T-helper 1 cell treated with Interleukin-12 subunit alpha and Interleukin-12 subunit beta and Interleukin-4 antibody, amounts not matched to agents 30 μg/mL and 1 μg/mL, for 36 hours (primary cell): ENCODE measurements around the gene SHC2.
"Not testable (repeated sequence)": the region's sequence is repeated elsewhere in the genome, so short reads cannot be mapped to it uniquely, and the experiment has no call there.

Source experiments
- H3K27ac Mint-ChIP-seq: one replicate; pipeline ENCODE4 v1.8.0; 2021; ENCODE audit warnings: mild to moderate bottlenecking, mixed read lengths
- H3K27me3 Mint-ChIP-seq: one replicate; pipeline ENCODE4 v1.8.0; 2021; ENCODE audit warnings: low read depth, mixed read lengths
- H3K36me3 Mint-ChIP-seq: one replicate; pipeline ENCODE4 v1.8.0; 2021; ENCODE audit warnings: low read depth, mixed read lengths
- H3K4me1 Mint-ChIP-seq: one replicate; pipeline ENCODE4 v1.8.0; 2021; ENCODE audit warnings: low read depth, mixed read lengths
- H3K4me3 Mint-ChIP-seq: one replicate; pipeline ENCODE4 v1.8.0; 2021; ENCODE audit warnings: mild to moderate bottlenecking, moderate library complexity, mixed read lengths
- H3K9me3 Mint-ChIP-seq: one replicate; pipeline ENCODE4 v1.8.0; 2021; ENCODE audit warnings: mixed read lengths

SHC2 gene

GRCh38 chr19:406971-407510 is 53.8 kb downstream of the SHC2 start:
- Mint-ChIP-seq H3K9me3 (no peaks in the 10 kb centered on the region), H3K27me3 (peaks cover 12% of the 10 kb centered on the region), H3K4me1 (peaks cover 4% of the 10 kb centered on the region), H3K36me3 (no peaks in the 10 kb centered on the region), H3K27ac (no peak overlapping the region), H3K4me3 (no peak overlapping the region)

DNA sequence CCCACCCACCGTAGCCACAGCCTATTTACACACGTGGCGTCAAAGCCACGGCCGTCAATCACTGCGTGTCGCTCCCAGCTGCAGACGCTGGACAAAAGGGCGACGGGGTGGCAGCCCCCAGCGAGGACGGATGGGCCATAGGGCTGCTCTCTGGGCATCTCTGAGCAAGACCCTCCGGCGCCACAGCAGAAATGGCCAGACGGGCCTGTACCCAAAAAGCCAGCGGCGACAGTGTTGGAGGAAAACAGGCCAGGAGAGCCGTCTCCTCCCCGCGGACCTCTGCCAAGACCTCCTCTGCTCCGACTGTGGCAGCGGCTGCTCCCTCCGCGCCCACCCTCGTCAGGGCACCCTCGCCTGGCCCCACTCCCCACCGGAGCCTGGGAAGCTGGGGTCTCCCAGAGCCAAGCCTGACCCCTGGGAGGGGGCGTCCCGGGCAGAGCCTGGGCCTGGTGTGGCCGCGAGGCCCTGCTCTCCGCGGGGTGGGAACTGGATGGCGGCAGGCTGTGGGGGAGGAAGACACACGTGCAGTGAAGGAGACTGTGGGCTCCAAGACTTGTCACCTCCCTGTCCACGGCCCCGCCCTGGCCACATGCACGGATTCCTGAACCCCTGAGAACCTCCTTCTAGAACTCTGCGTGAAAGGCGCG is 54.6 kb downstream of the SHC2 start:
- no peaks in the 10 kb centered on the region for H3K9me3 Mint-ChIP-seq
- H3K27ac Mint-ChIP-seq, result no peak overlapping the region
- H3K4me3 Mint-ChIP-seq, result no peak overlapping the region
- H3K4me1 Mint-ChIP-seq, result peaks cover 4% of the 10 kb centered on the region
- H3K27me3 Mint-ChIP-seq, result peaks cover 12% of the 10 kb centered on the region
- H3K36me3 Mint-ChIP-seq, result no peaks in the 10 kb centered on the region

DNA sequence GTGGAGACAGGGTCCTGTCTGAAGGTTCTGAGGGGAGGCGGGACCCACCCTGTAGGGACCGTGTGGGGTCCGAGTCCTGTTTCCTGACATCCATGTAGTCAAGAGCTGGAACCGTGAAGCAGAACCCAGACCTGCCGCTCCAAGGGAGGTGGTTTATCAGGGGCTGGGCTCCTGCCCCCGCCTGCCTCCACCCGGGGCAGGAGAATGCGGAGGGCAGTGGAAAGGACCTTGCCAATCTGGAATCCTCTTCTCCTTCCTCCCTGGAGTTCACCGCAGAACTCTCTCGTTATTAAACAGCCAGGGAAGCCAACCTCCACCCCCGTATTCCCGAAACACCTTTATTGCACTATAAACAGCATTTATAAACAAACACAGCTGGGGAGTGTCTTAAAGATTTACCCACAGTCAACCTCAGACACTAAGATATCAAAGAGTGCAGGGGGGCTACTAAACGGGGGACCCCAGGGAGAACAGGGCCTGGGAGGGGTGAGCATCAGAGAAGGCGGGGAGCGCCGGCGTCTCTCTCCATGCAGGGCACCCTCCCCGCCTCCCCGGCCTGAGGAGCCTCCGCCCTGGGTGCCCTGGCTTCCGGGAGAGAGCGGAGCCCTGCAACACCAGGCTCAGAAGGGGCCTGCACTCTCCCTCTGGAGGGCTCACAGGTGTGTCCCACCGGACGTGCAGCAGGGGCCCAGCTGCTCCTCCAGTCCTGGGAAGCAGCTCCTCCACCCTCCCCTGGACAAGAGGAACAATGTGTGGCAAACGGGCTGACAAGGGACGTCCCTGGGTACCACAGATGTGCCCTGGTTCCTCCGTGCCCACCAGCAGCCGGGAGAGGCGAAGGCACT is 55.5 kb downstream of the SHC2 start:
- H3K4me1 Mint-ChIP-seq, result peaks cover 4% of the 10 kb centered on the region
- H3K9me3 Mint-ChIP-seq, result no peaks in the 10 kb centered on the region
- peaks cover 12% of the 10 kb centered on the region for H3K27me3 Mint-ChIP-seq
- no peak overlapping the region for H3K4me3 Mint-ChIP-seq
- no peak overlapping the region for H3K27ac Mint-ChIP-seq
- H3K36me3 Mint-ChIP-seq, result no peaks in the 10 kb centered on the region

DNA sequence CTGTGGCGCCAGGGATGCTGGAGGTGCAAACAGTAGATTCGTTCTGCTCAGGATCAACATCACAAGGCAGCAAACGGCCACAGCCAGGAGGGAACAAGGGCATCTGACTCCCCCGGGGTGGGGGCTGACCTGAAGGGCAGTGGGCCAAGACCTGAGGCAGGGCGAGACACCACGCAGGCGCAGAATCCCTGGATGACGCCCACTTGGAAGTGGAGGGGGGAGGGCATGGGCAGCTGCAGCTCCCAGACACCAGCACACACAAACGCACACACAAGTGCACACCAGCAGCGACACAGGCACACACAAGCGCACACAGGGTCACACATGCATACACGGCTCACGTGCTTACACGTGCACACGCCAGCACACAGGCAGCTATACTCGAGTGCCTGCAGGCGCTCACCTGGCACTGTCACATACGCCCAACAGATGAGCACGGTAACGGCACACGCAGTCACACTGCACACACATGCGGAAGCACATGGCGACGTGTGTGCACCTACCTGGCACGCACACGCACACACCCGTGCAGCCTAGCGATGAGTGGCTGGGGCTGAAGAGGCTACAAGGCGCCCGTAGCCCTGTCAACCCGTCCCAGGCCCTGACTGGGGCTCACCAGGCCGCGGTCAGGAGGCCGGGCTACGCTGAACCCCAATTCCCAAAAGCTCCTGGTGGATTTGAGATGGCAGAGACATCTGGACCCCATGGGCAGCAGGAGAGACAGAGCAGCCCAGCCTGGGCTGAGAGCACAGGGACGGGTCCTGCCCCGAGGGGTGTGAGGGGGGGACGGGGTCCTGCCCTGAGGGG is 57.4 kb downstream of the SHC2 start:
- H3K4me3 Mint-ChIP-seq, result no peak overlapping the region
- no peak overlapping the region for H3K27ac Mint-ChIP-seq
- H3K27me3 Mint-ChIP-seq, result no peaks in the 10 kb centered on the region
- H3K36me3 Mint-ChIP-seq, result no peaks in the 10 kb centered on the region
- no peaks in the 10 kb centered on the region for H3K4me1 Mint-ChIP-seq
- H3K9me3 Mint-ChIP-seq, result no peaks in the 10 kb centered on the region

DNA sequence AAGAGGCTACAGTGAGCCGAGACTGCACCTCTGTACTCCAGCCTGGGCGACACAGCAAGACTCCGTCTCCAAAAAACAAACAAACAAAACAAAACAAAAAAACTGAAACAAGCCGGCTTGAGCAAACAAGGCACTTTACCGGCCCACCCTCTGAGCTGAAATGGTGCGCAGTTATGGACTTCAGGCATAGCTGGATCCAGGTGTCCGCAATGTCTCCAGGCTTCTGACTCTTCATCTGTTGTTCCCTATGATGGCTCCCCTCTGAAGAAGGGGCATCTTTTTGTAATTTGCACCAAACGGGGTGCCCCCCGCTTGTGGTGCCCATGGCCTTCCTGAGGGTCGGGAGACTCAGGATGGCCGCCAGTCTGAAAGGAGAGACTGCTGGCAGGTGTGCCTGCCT is 58.0 kb downstream of the SHC2 start:
- H3K9me3 Mint-ChIP-seq, result no peaks in the 10 kb centered on the region
- H3K27me3 Mint-ChIP-seq, result no peaks in the 10 kb centered on the region
- H3K36me3 Mint-ChIP-seq, result no peaks in the 10 kb centered on the region
- no peak overlapping the region for H3K4me3 Mint-ChIP-seq
- no peak overlapping the region for H3K27ac Mint-ChIP-seq
- no peaks in the 10 kb centered on the region for H3K4me1 Mint-ChIP-seq

DNA sequence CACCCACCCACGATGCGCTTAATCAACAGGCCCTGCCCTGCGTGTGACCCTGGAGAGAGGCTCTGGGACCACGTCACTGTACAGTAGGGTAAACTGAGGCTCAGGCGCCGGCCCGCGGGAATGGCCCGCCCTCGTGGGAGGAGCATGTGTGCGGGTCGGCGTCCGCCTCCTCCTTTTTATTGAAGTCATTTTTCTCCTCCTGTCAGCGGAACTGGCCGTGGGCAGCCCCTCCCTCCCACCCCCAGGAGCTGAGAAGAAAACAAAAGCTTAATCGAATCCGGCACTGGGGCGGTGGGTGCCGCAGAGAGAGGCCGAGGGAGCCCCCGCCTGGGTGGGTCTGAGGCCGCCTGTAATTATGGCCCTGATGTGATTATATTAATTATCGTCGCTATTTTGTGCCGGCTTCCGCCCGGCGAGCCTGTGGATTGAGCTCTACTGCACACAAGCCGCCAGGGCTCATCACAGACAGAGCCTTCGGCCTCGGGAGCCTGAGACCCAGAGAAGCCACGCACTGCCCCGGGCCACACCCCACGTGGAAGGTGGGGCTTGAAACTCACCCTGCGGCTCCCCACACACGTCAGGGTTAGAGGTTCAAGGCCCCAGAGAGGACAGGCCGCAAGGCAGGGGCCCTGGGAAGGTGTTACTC is 58.8 kb downstream of the SHC2 start:
- H3K36me3 Mint-ChIP-seq, result no peaks in the 10 kb centered on the region
- no peak overlapping the region for H3K27ac Mint-ChIP-seq
- no peak overlapping the region for H3K4me3 Mint-ChIP-seq

GRCh38 chr19:400976-401865 is 59.6 kb downstream of the SHC2 start:
- Mint-ChIP-seq H3K36me3 (no peaks in the 10 kb centered on the region), H3K4me1 (no peaks in the 10 kb centered on the region), H3K27me3 (no peaks in the 10 kb centered on the region), H3K4me3 (no peak overlapping the region), H3K27ac (no peak overlapping the region), H3K9me3 (peaks cover 4% of the 10 kb centered on the region)

More for the DNA sequence above, 58.8 kb downstream of the SHC2 start:
- Mint-ChIP-seq H3K27me3 (no peaks in the 10 kb centered on the region), H3K9me3 (peaks cover 1% of the 10 kb centered on the region), H3K4me1 (no peaks in the 10 kb centered on the region)

GRCh38 chr19:399370-399769 is 61.5 kb downstream of the SHC2 start:
- peaks cover 12% of the 10 kb centered on the region for H3K9me3 Mint-ChIP-seq
- no peaks in the 10 kb centered on the region for H3K4me1 Mint-ChIP-seq
- peaks cover 4% of the 10 kb centered on the region for H3K36me3 Mint-ChIP-seq
- H3K27me3 Mint-ChIP-seq, result peaks cover under 1% of the 10 kb centered on the region
- H3K4me3 Mint-ChIP-seq, result no peak overlapping the region
- no peak overlapping the region for H3K27ac Mint-ChIP-seq

GRCh38 chr19:398719-399118 is 62.1 kb downstream of the SHC2 start:
- Mint-ChIP-seq H3K9me3 (peaks cover 15% of the 10 kb centered on the region), H3K36me3 (peaks cover 4% of the 10 kb centered on the region), H3K27me3 (peaks cover 4% of the 10 kb centered on the region), H3K4me1 (no peaks in the 10 kb centered on the region), H3K4me3 (no peak overlapping the region), H3K27ac (no peak overlapping the region)

DNA sequence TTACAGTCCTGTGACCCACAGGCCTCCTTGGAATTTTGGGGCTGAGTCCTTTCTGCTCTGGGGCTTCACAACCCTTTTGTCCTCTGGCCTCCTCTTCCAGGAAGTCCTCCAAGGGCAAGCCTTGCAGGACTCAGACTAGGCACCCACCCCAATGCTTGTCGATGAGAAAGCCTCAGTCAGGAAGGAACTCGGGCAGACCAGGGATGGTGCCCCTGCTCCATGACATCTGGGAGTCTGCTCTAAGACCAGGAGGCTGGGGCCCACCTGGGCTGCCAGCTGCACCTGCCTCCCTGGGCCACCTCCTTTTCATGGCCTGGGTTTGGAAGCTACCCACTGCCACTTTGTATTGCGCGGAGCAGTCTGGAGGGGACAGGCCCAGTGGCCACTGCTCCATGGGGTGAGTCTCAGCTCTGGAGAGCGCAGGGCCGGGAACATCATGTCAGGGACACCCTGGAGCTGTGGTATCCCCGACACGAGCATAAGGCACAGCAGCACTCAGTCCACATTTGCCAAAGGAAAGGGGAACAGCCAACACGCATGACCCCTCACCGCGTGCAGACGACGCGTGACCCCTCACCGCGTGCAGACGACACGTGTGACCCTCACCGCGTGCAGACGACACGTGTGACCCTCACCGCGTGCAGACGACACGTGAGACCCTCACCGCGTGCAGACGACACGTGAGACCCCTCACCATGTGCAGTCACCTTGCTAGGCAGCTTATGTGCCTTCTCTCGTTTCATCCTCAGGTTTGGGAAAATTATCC is 62.7 kb downstream of the SHC2 start:
- peaks cover 4% of the 10 kb centered on the region for H3K27me3 Mint-ChIP-seq

GRCh38 chr19:397321-397720 is 63.5 kb downstream of the SHC2 start:
- no peak overlapping the region for H3K27ac Mint-ChIP-seq

More for the DNA sequence above, 62.7 kb downstream of the SHC2 start:
- no peak overlapping the region for H3K27ac Mint-ChIP-seq
- H3K9me3 Mint-ChIP-seq, result peaks cover 20% of the 10 kb centered on the region
- peaks cover 3% of the 10 kb centered on the region for H3K4me1 Mint-ChIP-seq
- peaks cover 8% of the 10 kb centered on the region for H3K36me3 Mint-ChIP-seq
- no peak overlapping the region for H3K4me3 Mint-ChIP-seq

DNA sequence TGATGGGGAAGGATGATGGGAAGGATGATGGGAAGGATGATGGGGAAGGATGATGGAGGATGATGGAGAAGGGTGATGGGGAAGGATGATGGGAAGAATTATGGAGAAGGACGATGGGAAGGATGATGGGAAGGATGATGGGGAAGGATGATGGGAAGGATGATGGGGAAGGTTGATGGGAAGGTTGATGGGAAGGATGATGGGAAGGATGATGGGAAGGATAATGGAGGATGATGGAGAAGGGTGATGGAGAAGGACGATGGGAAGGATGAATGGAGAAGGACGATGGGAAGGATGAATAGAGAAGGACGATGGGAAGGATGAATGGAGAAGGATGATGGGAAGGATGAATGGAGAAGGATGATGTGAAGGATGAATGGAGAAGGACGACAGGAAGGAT is 65.4 kb downstream of the SHC2 start:
- H3K36me3 Mint-ChIP-seq, result peaks cover 9% of the 10 kb centered on the region
- H3K9me3 Mint-ChIP-seq, result peaks cover 26% of the 10 kb centered on the region
- H3K27me3 Mint-ChIP-seq, result peaks cover 4% of the 10 kb centered on the region
- H3K27ac Mint-ChIP-seq, result peak overlapping the region; percentile 34
- H3K4me3 Mint-ChIP-seq, result no peak overlapping the region
- H3K4me1 Mint-ChIP-seq, result peaks cover 3% of the 10 kb centered on the region

More at GRCh38 chr19:397321-397720, 63.5 kb downstream of the SHC2 start:
- Mint-ChIP-seq H3K4me3 (no peak overlapping the region), H3K9me3 (peaks cover 26% of the 10 kb centered on the region), H3K4me1 (peaks cover 3% of the 10 kb centered on the region), H3K36me3 (peaks cover 9% of the 10 kb centered on the region), H3K27me3 (peaks cover 4% of the 10 kb centered on the region)

DNA sequence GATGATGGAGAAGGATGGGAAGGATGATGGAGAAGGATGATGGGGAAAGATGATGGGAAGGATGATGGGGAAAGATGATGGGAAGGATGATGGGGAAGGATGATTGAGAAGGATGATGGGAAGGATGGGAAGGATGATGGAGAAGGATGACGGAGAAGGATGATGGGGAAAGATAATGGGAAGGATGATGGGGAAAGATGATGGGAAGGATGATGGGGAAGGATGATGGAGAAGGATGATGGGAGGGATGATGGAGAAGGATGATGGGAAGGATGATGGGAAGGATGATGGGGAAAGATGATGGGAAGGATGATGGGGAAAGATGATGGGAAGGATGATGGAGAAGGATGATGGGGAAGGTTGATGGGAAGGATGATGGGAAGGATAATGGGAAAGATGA is 66.0 kb downstream of the SHC2 start:
- peaks cover 26% of the 10 kb centered on the region for H3K9me3 Mint-ChIP-seq
- not testable (repeated sequence) for H3K4me3 Mint-ChIP-seq, H3K27me3 Mint-ChIP-seq, H3K36me3 Mint-ChIP-seq, H3K4me1 Mint-ChIP-seq
- H3K27ac Mint-ChIP-seq, result peak overlapping the region; percentile 62
